Coronary artery (tissue), 2 donors: Measurements from ENCODE around the gene AKAP13.
A peak's percentile ranks its signal among the peaks of the same experiment; 100 is the strongest.

Experiments used
- DNase-seq: peaks from one replicate; pipeline ENCODE4 v3.0.0-alpha.2; 2017; ENCODE audit warnings: low spot score
- H3K27ac ChIP-seq, 2 donors: fragments of 200-600 bp; sonication (generic); one replicate each; pipeline ENCODE4 v1.5.1; 2016 to 2019
- H3K4me3 ChIP-seq: fragments of 200-600 bp; sonication (generic); 2 replicates; pipeline ENCODE4 v1.5.1; 2016; ENCODE audit warnings: mild to moderate bottlenecking, moderate library complexity
- CTCF ChIP-seq: fragments of 200-600 bp; sonication (generic); IDR thresholded peaks from one replicate; pipeline ENCODE4 v1.5.1; 2019; ENCODE audit warnings: antibody characterized with exemption

The AKAP13 gene

GRCh38 chr15:85688711-85689110 lies 308.3 kb downstream of the AKAP13 start:
- peak overlapping the region; percentile 5 to 51 for H3K27ac ChIP-seq
- DNase-seq, result no peak
- no peak for TF ChIP-seq CTCF
- H3K4me3 ChIP-seq, result no peak overlapping the region

- DNase-seq, result no peak
- H3K4me3 ChIP-seq, result peak overlapping the region; percentile 59
- peak overlapping the region; percentile 9 to 51 for H3K27ac ChIP-seq
- no peak for TF ChIP-seq CTCF
These were observed 309.3 kb downstream of the AKAP13 start for GRCh38 chr15:85689729-85690128.

- DNase-seq, result no peak
- TF ChIP-seq CTCF, result no peak
- Histone ChIP-seq H3K27ac (peak overlapping the region in 1 of 2 donors; percentile 1), H3K4me3 (peak overlapping the region; percentile 5)
These were observed 310.3 kb downstream of the AKAP13 start for GRCh38 chr15:85690561-85691231.

- Histone ChIP-seq H3K27ac (peak overlapping the region in 1 of 2 donors; percentile 1), H3K4me3 (peak overlapping the region; percentile 5)
- no peak for TF ChIP-seq CTCF
- no peak for DNase-seq
These were observed 311.2 kb downstream of the AKAP13 start for GRCh38 chr15:85691350-85692240.

- no peak for DNase-seq
- no peak for TF ChIP-seq CTCF
- no peak overlapping the region for H3K27ac ChIP-seq
- H3K4me3 ChIP-seq, result no peak overlapping the region
These were observed 311.9 kb downstream of the AKAP13 start for GRCh38 chr15:85692321-85692720.

- H3K27ac ChIP-seq, result no peak overlapping the region
- TF ChIP-seq CTCF, result no peak
- no peak for DNase-seq
- H3K4me3 ChIP-seq, result no peak overlapping the region
These were observed 312.5 kb downstream of the AKAP13 start for GRCh38 chr15:85692873-85693272.
